Mucosa of gallbladder (tissue), 1 donor: ENCODE measurements around the gene PHACTR2. TPM values are rescaled to one million over a fixed set of nuclear protein-coding genes. Genes with fewer than 3 reads are reported as not detected.
A peak's percentile ranks its signal among the peaks of the same experiment; 100 is the strongest.

Experiments
- DNase-seq: peaks from one replicate; pipeline ENCODE4 v3.0.0-alpha.2; 2020; ENCODE audit warnings: low spot score
- total RNA-seq: library from RNA; stranded (reverse); gene quantifications from one replicate; pipeline ENCODE4 v1.2.1, GENCODE V29; 2021
- donor health status: DM: no; HTN: no; CAD: no.

The PHACTR2 gene
- total RNA-seq, 1 donor from 2014 or later = 57.6 TPM

DNA sequence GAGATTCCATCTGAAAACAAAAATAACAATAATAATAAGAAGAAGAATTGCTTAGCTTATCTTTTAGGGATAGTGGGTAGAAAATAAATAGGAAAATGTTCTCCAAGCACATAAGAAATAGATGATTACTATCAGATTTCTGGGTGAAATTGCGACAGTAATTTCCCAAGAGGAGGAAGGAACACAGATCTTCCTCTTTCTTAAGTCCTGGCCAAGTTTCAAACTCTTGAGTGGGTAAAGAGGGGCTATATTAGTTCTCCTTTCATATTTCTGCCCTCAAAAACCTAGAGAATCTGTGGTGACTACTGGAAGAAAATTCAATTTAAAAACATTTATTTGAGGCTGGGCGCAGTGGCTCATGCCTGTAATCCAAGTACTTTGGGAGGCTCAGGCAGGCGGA lies 63.7 kb downstream of the PHACTR2 start:
- DNase-seq = no peak

DNA sequence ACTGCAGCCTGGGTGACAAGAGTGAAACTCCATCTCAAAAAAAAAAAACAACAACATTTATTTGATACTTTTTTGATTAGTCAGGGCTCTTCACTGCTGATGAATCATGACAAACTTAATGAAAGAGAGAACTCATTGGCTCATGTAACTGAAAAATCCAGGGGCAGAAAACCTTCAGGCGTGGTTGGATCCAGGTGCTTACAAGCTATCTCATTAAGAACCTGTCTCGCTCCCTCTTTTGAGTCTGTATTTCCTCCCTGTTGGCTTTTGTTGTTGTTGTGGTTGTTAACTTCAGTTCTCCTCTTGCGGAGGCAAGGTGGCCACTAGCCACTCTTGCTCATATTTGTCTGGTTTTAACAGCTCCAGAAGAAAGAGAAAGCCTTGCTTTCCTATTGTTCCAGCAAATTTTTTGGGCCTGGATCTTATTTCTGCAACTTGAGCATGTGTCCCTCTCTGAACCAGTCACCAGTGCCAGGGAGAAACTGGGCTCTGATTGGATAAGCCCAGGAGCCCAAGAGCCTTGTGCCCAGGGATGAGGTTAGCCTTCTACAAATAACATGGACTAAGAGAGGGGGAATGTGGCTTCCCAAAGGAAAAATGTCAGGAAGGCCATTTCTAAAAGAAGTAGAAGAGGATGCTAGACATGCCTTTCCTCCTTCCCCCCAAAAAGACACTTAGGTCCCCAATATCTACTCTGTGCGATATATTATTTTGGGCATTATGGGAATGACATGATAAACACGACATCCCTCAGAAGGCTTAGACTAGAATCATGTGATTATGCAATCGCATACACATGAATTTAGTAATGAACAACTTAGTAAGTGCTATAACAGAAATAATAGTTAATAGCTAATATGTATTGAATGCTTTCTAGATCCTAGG lies 64.5 kb downstream of the PHACTR2 start:
- no peak for DNase-seq

DNA sequence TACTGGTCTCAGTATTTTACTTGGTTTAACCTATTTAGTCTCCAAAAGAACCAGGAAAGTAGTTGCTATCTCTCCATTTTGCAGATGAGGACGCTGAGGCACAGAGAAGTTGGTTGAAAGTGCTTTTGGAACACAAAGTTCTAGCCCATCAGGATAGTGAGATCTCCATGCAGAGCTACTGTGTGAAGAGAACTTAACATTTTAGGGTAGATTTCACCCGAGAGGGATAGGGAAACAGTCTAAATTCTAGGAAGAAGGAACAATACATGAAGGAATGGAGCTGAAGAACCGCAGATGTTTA lies 65.1 kb downstream of the PHACTR2 start:
- no peak for DNase-seq

DNA sequence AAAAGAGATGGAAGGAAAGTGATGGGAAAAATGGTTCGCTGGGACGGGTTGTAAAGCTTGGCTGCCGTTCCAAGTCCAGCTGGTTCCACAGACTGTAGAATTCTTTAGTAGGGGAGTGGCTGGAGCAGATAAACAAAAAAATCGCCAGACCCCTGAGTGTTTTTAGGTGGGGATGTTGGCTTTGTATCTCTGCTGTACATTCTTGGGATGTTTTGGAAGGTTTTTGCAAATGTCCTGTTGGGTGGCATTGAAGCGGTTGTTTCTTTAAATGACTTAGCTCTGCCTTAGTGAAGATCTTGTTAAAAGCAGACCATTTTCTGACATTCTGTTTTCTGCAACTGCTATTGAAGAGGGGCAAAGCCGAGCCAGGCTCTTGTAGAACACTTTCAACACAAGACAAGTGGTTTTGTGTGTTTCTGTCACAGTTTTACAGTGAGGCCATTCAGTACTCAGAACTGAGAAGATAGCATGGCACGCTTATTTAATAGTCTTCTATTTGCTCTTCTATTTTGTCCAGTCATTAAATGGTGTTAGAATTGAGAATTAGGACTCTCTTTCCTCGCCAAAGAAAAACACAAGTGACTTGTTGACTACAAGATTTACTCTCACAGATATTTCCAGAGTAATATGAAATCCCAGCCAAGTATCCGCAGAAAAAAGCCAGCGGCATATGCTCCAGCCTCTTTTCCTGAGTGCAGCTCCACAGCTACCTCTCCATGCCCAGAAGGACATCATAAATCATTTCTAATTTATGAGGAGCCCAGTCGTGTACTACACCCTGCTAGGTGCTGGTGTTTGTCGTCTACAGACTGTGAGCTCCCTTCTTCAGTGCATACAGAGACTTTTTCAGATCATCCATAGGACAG lies 65.8 kb downstream of the PHACTR2 start:
- peak; percentile 28 for DNase-seq

DNA sequence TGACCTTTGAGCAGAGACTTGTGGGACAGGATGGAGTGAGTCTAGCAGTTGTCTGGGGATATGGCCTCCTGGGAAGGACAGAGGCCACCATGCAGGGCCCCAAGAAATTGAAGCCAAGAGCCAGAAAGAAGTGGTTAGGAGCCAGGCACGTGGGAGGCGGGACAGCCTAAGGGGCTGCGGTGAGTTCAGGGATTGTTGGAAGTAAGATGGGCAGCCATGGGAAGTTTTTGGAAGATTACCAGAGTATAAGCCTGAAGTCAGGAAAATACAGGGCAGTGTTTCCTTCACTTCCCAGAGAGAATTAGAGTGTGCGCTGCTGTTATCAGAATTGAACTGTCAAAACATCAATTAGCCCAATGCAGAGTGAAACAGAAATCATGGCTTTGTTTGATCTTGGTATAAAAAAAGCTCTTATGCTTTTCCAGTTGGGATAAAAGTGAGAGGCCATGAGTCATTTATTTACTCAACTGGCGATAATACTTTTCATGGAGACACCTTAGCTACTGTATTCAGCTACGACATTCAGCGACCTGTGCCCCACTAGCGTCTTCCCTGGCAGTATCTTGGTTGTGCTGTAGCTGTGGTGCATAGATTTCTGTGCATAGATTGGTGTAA lies 66.9 kb downstream of the PHACTR2 start:
- DNase-seq = peak; percentile 25

DNA sequence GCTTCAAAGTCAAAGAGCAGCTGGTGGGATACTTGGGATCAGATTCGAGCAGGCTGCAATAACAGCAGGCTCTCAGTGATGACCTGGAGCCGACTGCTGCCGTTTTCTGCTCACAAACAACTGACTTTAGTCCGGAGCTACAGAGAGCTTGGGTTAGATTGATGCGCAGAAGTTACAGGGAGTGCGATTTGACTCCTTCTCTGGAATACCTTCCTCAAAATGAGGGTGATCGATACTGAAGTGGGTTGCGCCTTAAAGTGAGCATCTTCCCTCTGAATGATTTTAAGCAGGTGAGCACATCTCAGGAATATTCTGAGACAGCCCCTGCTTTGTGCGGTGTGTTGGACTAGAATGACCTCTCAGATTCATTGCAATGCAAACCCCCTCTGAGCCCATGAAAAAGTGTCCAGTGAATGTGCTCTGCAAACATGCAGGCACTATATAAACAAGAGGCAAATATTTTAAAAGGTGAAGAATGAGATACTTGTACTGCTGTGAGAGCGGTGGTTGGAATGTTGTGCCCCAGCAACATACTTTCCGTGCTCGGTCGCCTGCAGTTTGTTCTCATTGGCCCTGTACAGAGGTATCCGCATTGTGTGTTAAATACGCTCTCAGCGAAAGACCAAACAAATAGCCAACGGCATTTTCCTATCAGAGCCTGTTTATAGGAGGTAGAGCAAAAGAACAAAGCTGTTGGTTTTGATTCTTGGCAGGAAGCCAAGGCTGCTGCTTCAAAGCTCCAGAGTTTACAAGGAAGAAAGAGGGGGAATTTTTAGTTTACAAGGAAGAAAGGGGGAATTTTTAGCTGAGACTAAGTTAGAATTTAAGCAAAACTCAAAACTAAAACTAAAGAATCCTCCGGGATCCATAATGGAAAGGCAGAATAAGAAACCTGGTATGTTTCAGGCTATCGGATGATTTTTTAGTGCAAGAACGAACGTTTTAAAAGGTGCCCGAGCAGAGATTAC lies 67.7 kb downstream of the PHACTR2 start:
- peak; percentile 59 for DNase-seq

DNA sequence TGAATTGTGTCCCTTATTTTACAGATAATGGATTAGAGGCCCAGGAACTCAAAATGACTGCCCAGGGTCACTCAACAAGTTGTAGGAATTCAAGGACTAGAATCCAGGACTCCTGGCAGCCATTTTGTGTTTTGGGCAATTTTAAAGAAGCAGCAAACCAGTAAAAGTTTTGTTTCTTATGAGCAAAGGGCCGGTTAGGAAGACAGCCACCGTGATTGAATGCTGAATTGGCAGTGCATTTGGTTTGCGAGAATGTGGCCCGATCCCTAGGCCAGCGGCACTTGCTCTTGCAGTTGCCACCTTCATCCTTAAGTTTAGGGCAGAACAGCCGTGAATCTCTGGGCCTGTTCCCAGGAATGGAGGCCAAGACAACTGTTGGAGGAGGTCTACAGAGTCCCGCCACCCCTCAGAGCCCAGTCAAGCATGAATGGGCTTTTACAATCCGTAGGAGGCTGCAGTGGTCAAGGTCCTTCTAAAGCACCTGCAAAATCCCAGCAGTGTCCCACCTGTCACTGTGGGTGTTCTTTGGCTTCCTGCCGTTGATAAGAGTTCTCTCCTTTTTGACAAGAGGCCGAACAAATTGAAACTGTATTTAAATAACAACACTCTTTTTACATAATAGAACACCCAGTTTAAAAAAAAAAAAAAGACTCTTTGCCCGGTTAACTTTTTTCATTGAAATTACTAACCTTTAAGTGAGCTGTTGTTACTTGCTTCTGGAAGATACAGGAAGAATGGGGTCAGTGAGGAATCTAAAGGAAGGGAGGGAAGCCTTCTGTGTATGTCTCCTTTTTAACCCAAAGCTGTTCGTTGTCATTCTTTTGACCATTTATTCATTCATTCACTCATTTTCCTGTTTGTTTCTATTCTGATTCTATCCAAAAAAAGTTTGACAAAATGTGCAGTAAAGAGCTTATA lies 68.7 kb downstream of the PHACTR2 start:
- no peak for DNase-seq

DNA sequence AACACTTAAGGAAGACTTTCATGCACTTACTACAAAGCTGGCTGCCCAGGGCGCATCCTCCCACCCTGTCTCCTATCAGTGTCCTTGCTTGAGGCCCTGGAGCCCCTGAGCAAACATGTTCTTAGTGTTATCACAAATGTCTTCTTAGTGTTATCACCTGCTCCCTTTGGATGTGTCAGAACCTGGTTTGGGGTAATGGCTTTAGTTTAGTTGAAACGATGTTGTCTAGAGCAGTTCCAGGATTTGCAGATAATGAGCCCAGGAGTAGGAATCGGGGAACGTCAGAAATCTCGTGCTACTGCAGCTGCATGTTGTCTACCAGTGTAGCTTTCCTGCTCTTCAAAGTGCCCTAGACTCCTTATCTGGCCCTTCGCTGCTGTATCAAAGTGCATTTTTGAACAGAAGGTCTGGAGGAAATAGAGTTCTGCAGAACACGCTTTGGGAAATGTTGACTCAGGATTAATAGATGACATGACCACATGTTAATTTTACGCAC lies 69.6 kb downstream of the PHACTR2 start:
- DNase-seq = peak; percentile 43

DNA sequence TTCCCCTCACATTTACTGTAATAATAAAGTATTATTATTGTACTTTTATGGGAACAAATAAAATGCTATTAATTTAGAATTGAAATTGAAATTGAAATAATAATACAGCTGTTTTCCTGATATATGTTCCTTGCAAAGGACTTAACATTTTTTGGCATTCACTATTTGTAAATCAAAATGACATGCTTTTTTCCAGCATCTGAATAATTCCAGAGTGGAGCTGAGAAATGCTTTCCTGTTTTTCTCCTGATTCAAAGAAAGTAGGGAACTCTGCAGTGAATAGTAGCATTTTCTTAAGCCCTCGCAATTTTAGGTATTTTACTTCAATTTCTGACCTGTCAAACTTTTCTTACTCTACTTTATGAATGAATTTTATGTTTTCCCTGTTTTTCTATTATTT lies 72.1 kb downstream of the PHACTR2 start:
- no peak for DNase-seq

DNA sequence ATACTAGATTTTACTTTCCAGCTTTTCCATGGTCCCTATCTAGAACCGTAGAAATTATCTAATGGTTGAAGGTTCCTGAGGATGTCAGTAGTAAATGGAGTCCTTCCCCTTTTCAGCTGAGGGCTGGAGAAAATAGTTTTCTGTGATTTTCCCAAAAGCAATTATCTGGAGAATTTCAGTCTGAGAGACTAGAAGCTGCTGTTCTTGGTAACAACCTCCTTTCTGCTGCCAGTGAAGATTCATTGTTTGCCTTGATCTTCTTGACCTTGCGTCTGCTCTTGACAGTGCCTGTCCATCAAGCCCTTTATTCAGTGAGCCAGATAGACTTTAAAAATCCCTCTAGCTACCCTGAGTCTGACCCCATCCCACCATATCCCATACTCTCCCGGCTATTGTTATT lies 73.1 kb downstream of the PHACTR2 start:
- DNase-seq = no peak

DNA sequence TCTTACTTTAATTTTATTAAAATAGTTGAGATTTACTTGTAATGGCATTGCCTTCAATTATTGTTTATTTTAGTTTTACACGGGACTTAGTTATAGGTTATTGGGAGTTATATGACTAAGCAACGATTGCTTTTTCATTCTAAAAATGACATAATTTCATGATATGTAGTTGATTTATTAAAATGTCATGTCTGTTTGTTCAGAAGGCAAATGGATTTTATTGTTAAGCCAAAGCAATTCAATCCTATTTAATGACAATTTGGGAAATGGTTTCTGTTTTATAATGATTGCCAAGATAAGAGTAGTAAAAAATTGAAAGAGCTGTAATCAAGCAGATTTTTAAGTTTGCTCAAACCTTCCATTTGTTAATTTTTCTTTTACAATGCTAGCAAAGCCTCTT lies 74.7 kb downstream of the PHACTR2 start:
- DNase-seq = no peak

DNA sequence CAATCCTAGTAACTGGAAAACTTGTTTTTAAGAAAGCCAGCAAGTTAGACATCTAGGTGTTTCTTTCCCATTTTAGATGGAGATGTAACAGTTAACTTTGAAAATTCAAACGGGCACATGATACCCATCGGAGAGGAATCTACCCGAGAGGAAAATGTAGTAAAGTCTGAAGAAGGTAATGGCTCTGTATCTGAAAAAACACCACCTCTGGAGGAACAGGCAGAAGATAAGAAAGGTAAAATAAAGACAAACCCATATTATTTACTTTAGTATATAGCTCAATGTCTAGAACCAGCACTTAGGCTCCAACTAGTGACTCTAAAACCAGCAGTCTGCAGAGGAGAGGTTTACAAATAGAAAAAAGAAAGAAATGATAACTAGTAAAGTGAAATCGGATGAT lies 75.9 kb downstream of the PHACTR2 start:
- DNase-seq = no peak

DNA sequence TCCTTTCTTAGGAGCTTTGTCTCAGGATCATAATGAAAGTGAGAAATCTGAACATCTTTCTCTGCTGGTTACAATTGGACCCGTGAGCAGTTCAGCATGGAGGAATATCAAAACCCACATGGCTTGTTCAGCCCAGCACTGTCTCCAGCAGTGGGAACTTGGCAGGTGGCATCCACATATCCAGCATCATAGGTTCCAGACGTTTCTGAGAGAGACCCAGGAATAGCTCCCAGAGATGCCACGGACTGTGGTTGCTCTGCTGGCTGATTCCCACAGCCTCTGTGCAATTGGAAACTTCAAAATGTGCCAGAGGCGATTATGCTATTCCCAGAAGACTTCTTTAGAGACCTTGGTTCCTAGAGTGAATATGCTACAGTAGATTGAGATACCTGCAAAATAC lies 76.4 kb downstream of the PHACTR2 start:
- no peak for DNase-seq

DNA sequence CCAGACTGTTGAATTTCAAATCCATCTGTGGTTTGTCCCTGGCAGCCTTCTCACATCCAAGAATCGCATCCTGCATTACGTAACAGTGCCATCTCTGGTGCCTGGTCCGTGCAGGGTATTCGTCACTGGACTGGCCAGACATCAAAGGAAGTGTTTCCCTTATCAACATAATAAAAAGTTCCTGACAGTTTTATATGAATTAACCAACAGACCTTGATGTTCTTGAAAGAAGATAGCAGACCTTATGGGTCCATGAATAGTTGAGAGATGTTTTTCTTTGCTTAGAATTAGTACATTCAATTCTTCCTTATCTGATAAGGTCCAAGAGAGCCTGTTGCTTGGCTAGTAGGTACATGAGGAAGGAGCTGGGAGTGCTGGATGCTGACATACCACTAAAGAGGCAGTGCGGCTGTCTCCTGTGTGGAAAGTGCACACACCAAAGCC lies 77.6 kb downstream of the PHACTR2 start:
- DNase-seq = peak; percentile 67

DNA sequence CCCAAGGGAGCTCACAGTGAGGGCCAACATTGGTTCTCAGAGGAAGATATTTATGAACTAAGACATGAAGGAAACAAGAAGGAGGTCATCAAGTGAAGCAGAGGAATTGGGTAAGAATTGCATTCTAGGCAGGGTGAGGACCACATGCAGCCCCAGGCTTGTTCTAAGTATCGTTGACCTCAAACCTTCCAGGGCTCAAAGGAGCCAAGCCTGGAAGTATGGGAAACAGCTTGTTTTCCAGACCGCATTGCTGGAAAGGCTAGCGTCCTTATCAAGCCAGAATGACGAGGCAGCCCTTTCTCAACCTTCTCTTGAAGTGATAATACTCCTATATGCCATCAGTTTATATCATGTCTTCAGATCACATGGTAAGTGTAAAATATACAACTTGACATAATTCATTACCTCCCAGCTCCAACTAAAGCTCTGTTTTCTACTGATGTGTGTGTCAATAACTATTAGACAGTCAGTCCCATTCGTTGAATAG lies 79.6 kb downstream of the PHACTR2 start:
- DNase-seq = no peak

DNA sequence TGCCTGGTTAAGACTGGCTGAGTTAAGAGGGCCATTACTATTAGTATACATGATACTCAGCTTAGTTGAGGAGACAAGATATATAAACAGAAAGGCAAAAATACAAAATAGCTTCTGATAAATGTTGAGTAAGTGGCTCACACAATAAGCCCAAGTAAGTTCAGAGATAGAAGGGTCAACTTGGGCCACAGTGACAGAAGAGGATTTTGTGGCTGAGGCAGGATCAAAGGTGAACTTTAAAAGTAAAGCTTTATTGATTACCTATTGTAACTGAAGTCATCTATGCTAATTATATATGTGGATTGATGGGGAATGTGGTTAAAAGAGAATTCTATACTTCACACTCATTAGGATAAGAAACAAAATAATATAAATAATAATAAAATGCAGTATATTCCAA lies 80.8 kb downstream of the PHACTR2 start:
- no peak for DNase-seq

DNA sequence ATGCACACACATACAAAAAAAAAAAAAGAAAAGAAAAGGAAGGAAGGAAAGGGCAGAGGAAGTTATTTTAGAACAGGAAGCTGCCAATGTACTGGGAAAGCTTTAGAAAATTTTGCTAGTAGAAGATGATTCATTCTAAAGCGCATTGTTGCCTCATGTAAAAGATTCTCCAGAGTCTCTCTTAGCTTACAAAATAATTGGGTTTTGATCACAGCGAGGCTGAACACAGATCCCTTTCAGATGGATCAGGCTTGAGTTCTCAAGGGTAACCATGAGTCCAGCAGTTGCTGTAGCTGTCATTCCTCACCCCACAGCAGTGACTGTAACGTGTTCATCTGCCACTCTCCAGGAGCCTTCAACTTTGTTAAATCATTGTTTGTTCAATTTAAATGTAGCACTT lies 81.9 kb downstream of the PHACTR2 start:
- DNase-seq = no peak

DNA sequence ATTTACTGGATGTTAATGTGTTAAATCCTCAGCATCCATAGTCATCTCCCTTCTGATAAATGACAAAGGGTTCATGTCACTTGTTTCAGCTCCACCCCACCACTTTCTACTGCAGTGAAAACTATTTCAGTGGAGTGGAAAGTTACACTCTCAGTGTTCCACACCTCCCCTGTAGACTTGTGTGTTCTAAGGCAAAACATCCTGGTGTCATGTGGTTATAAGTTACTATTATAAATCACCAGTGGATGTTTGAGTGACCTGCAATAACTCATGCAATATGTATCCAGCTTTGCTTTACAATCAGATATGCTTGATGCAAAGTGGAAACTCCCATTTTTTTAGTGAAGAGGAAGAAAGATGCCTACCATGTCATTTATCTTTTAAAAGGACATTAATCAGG lies 83.3 kb downstream of the PHACTR2 start:
- DNase-seq = no peak

DNA sequence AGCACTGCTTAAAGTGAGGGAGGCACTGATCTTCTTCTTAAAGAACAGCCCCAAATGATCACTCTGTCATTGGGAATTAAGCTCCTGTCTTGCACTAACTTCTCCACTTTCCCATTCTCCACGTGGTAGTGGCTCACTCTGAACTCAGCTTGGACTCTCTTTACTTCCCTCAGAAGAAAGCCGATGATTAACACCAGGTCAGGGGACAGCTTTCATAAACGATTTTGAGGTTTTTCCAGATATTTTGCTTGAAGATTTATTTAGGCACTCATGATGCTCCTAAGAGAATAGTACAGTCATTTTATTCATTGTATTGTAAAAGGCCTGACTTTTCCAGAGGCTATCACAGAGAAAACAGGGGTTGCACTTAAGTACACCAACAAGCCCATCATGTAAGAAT lies 84.4 kb downstream of the PHACTR2 start:
- no peak for DNase-seq
